ENCODE results near the gene MRPL49. TPM values are rescaled to one million over a fixed set of nuclear protein-coding genes. Genes with fewer than 3 reads are reported as not detected.

Gene MRPL49
- total RNA-seq, 2 donors from 2014 or later, result 73.6 to 89.8 TPM

DNA sequence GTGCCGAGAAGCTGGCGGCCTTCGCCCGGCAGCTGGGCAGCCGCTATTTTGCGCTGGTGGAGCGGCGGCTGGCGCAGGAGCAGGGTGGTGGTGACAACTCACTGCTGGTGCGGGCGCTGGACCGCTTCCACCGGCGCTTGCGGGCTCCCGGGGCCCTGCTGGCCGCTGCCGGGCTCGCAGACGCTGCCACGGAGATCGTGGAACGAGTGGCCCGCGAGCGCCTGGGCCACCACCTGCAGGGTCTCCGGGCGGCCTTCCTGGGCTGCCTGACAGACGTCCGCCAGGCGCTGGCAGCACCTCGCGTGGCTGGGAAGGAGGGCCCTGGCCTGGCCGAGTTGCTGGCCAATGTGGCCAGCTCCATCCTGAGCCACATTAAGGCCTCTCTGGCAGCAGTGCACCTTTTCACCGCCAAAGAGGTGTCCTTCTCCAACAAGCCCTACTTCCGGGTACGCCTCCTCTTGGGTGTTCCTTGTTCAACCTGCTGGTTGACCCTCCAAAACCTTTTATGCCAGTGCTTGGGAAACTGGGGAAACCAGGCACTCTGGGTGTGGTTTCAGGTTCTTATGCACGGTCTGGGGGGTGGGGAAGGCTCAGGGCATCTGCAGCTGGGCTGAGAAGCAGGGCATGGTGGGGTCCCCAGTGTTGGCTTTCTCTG is 13.5 kb upstream of the MRPL49 start:
- Mint-ChIP-seq H3K27me3 (ENCODE audit: low read depth) (no peaks in the 10 kb centered on the region), H3K4me1 (ENCODE audit: low read depth) (peaks cover 43% of the 10 kb centered on the region), H3K9me3 (no peaks in the 10 kb centered on the region), H3K27ac (no peak overlapping the region), H3K36me3 (ENCODE audit: insufficient read depth in 2 of 2) (peaks cover 0 to 5% of the 10 kb centered on the region in 2 donors), H3K4me3 (no peak overlapping the region)
- DNase-seq (no peak), ATAC-seq (replicated peaks in 1 of 2) (no peak)

DNA sequence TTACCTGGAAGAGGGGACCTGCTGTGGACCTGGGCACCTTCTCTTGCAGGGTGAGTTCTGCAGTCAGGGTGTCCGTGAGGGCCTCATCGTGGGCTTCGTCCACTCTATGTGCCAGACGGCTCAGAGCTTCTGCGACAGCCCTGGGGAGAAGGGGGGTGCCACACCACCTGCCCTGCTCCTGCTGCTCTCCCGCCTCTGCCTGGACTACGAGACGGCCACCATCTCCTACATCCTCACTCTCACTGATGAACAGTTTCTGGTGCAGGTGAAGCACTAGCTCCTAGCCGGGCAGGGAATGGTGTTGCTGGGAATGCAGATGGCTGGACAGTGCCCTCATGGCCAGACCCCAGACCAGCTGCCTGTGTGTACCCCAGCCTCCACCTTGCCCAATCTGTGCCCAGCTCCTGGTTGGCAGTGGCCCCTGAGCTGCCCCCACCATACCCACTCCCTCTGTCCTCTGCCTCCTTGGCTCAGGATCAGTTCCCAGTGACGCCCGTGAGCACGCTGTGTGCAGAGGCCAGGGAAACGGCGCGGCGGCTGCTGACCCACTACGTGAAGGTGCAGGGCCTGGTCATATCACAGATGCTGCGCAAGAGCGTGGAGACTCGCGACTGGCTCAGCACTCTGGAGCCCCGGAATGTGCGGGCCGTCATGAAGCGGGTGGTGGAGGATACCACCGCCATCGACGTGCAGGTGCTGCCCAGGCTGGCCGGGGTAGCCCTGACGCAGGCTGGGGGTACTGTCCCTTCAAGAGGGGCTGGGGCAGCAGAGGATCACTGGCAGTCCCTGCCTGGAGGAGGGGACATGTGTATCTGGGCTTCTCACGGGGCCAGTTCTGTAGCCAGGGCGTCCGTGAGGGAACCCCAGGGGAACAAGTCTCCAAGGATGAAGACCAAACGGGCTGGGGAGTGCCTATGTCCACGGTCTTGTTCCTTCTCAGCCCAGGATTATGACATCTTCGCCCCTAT is 12.6 kb upstream of the MRPL49 start:
- ATAC-seq (replicated peaks in 1 of 2) (no peak), DNase-seq (no peak)
- peaks cover 0 to 7% of the 10 kb centered on the region in 2 donors for H3K36me3 Mint-ChIP-seq (ENCODE audit: insufficient read depth in 2 of 2)
- H3K27me3 Mint-ChIP-seq (ENCODE audit: low read depth), result no peaks in the 10 kb centered on the region
- H3K4me1 Mint-ChIP-seq (ENCODE audit: low read depth), result peaks cover 47% of the 10 kb centered on the region
- no peak overlapping the region for H3K4me3 Mint-ChIP-seq
- H3K27ac Mint-ChIP-seq, result peak overlapping the region; percentile 59
- H3K9me3 Mint-ChIP-seq, result no peaks in the 10 kb centered on the region

- Mint-ChIP-seq H3K36me3 (ENCODE audit: insufficient read depth in 2 of 2) (peaks cover 0 to 6% of the 10 kb centered on the region in 2 donors), H3K27ac (peak overlapping the region; percentile 59), H3K27me3 (ENCODE audit: low read depth) (no peaks in the 10 kb centered on the region), H3K4me3 (peak overlapping the region in 1 of 2 donors; percentile 12), H3K4me1 (ENCODE audit: low read depth) (peaks cover 42% of the 10 kb centered on the region), H3K9me3 (no peaks in the 10 kb centered on the region)
- peak; percentile 94 to 98 for DNase-seq
- ATAC-seq (replicated peaks in 1 of 2), result peak; percentile 39 to 42
Observed at GRCh38 chr11:65110354-65110861, 11.7 kb upstream of the MRPL49 start.

DNA sequence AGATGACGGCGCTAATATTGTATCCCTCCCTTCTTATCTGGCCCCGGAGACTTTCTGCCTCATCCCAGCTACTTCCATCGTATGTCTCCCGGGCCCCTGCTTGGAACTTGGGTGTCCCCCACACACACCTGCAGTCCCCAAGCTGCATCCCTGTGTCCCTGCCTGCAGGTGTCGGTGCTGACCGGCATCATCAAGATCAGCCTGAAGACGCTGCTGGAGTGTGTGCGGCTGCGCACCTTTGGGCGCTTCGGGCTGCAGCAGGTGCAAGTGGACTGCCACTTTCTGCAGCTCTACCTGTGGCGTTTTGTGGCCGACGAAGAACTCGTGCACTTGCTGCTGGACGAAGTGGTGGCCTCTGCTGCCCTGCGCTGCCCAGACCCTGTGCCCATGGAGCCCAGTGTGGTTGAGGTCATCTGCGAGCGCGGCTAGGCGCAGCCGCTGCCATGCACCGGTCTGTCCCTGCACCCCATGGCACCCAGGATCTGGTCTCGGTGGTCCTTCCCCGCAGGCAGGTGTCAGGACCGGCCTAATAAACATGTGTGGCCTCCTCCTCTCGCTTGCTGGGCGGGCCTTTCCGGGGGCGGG is 10.9 kb upstream of the MRPL49 start:
- peak overlapping the region; percentile 98 to 100 for H3K4me3 Mint-ChIP-seq
- H3K27ac Mint-ChIP-seq, result peak overlapping the region; percentile 90
- DNase-seq, result no peak
- H3K9me3 Mint-ChIP-seq, result no peaks in the 10 kb centered on the region
- H3K4me1 Mint-ChIP-seq (ENCODE audit: low read depth), result peaks cover 48% of the 10 kb centered on the region
- peaks cover 0 to 3% of the 10 kb centered on the region in 2 donors for H3K36me3 Mint-ChIP-seq (ENCODE audit: insufficient read depth in 2 of 2)
- ATAC-seq (replicated peaks in 1 of 2), result no peak
- H3K27me3 Mint-ChIP-seq (ENCODE audit: low read depth), result no peaks in the 10 kb centered on the region

GRCh38 chr11:65111744-65112545 is 10.2 kb upstream of the MRPL49 start, which contains the start of gene TM7SF2:
Gene TM7SF2 (plus strand): TSS chr11:65111872. CDS start chr11:65112016, 144 bp downstream.
- peaks cover 54% of the 10 kb centered on the region for H3K4me1 Mint-ChIP-seq (ENCODE audit: low read depth)
- no peaks in the 10 kb centered on the region for H3K9me3 Mint-ChIP-seq
- peak; percentile 96 to 97 for DNase-seq
- H3K27ac Mint-ChIP-seq, result peak within 1 kb of the TSS; percentile 90
- peak within 1 kb of the TSS; percentile 98 to 100 for H3K4me3 Mint-ChIP-seq
- ATAC-seq (replicated peaks in 1 of 2), result peak; percentile 77 to 78
- peaks cover 0 to 3% of the 10 kb centered on the region in 2 donors for H3K36me3 Mint-ChIP-seq (ENCODE audit: insufficient read depth in 2 of 2)
- H3K27me3 Mint-ChIP-seq (ENCODE audit: low read depth), result no peaks in the 10 kb centered on the region

DNA sequence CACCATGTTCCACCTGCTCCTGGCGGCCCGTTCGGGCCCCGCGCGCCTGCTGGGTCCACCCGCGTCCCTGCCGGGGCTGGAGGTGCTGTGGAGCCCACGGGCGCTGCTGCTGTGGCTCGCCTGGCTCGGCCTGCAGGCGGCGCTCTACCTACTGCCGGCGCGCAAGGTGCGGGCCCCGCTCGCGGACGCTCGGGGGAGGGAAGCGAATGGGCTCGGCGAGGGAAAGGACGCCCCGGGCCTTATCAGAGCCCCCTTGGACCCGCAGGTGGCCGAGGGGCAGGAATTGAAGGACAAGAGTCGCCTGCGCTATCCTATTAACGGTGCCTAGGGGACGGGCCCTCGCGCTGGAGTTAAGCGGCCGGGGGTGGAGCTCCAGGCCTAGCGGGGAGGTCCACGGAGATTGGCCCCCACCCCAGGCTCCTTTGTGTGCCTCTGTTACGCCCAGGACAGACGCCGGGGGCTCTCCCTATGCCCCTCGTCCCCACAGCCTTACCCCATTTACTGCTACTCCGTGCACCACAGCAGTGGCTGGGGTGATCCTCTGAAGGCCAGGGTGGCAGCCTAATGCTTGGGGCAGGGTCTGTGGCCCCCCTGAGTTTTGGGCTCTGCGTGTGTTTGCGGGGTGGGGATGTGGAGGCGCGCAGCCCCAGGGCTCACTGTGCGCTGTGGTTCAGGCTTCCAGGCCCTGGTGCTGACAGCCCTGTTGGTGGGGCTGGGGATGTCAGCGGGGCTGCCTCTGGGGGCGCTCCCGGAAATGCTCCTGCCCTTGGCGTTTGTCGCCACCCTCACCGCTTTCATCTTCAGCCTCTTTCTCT is 9.4 kb upstream of the MRPL49 start:
- Mint-ChIP-seq H3K9me3 (no peaks in the 10 kb centered on the region), H3K36me3 (ENCODE audit: insufficient read depth in 2 of 2) (peaks cover under 1 to 4% of the 10 kb centered on the region in 2 donors), H3K4me1 (ENCODE audit: low read depth) (peaks cover 55% of the 10 kb centered on the region), H3K27ac (peak overlapping the region; percentile 93), H3K4me3 (peak overlapping the region; percentile 98 to 100), H3K27me3 (ENCODE audit: low read depth) (no peaks in the 10 kb centered on the region)
- ATAC-seq (replicated peaks in 1 of 2), result peak; percentile 44 to 46
- DNase-seq, result peak; percentile 76 to 88

GRCh38 chr11:65113361-65113756 is 8.8 kb upstream of the MRPL49 start:
- no peak for DNase-seq
- Mint-ChIP-seq H3K4me3 (peak overlapping the region; percentile 98 to 100), H3K4me1 (ENCODE audit: low read depth) (peaks cover 60% of the 10 kb centered on the region), H3K27ac (peak overlapping the region; percentile 93), H3K27me3 (ENCODE audit: low read depth) (no peaks in the 10 kb centered on the region), H3K36me3 (ENCODE audit: insufficient read depth in 2 of 2) (peaks cover 3 to 6% of the 10 kb centered on the region in 2 donors), H3K9me3 (no peaks in the 10 kb centered on the region)
- no peak for ATAC-seq (replicated peaks in 1 of 2)

GRCh38 chr11:65113839-65114238 is 8.3 kb upstream of the MRPL49 start:
- DNase-seq (no peak), ATAC-seq (replicated peaks in 1 of 2) (no peak)
- peaks cover 65% of the 10 kb centered on the region for H3K4me1 Mint-ChIP-seq (ENCODE audit: low read depth)
- H3K36me3 Mint-ChIP-seq (ENCODE audit: insufficient read depth in 2 of 2), result peaks cover 5 to 10% of the 10 kb centered on the region in 2 donors
- no peaks in the 10 kb centered on the region for H3K27me3 Mint-ChIP-seq (ENCODE audit: low read depth)
- H3K9me3 Mint-ChIP-seq, result no peaks in the 10 kb centered on the region
- peak overlapping the region; percentile 93 for H3K27ac Mint-ChIP-seq
- H3K4me3 Mint-ChIP-seq, result peak overlapping the region; percentile 98 to 100

DNA sequence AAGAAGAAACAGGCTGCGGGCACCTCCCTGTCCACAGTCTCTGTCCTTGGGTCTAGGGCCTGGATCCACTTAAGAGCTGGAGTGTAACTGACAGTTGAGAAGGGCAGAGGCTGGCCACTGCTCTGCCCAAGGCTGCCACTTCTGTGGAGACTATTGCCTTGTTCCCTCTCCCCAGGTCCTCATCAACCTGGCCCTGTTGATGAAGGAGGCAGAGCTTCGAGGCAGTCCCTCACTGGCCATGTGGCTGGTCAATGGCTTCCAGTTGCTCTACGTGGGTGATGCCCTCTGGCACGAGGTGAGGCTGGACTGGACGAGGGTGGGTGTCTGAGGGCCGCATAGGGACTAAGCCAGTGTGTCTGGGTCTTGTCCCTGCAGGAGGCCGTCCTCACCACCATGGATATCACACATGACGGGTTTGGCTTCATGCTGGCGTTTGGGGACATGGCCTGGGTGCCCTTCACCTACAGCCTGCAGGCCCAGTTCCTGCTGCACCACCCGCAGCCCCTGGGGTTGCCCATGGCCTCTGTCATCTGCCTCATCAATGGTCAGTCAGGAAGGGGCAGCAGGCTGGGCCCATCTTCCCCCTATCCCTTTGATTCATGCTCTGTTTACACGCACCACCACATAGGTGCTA is 7.5 kb upstream of the MRPL49 start:
- Mint-ChIP-seq H3K27me3 (ENCODE audit: low read depth) (no peaks in the 10 kb centered on the region), H3K36me3 (ENCODE audit: insufficient read depth in 2 of 2) (peaks cover 6 to 18% of the 10 kb centered on the region in 2 donors), H3K9me3 (no peaks in the 10 kb centered on the region), H3K4me1 (ENCODE audit: low read depth) (peaks cover 73% of the 10 kb centered on the region), H3K4me3 (peak overlapping the region; percentile 98 to 100), H3K27ac (no peak overlapping the region)
- DNase-seq (no peak), ATAC-seq (replicated peaks in 1 of 2) (no peak)

DNA sequence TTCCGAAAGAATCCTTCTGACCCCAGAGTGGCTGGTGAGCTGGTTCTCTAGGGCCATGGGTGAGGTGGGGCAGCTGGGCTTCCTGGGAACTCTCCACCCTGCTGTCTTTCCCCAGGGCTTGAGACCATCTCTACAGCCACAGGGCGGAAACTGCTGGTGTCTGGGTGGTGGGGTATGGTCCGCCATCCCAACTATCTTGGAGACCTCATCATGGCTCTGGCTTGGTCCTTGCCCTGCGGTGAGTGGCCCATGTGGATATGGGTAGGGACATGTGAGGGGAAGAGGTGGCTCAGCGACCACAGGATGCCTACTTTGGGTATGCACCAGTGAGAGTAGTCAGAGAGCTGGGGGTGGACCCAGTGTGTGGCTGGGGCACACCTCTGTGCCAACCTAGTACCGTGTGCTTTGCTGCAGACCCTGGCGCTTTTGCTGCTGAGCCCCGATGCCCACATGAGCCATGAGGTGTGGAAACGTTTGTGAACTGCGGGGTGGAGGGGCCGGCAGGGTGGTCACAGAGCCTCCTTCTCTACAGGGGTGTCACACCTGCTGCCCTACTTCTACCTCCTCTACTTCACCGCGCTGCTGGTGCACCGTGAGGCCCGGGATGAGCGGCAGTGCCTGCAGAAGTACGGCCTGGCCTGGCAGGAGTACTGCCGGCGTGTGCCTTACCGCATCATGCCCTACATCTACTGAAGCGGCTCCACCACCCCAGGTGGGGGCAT is 6.6 kb upstream of the MRPL49 start:
- no peak for ATAC-seq (replicated peaks in 1 of 2)
- peak overlapping the region; percentile 42 for H3K27ac Mint-ChIP-seq
- H3K36me3 Mint-ChIP-seq (ENCODE audit: insufficient read depth in 2 of 2), result peaks cover 6 to 20% of the 10 kb centered on the region in 2 donors
- DNase-seq, result no peak
- peak overlapping the region; percentile 88 to 89 for H3K4me3 Mint-ChIP-seq
- no peaks in the 10 kb centered on the region for H3K9me3 Mint-ChIP-seq
- peaks cover 76% of the 10 kb centered on the region for H3K4me1 Mint-ChIP-seq (ENCODE audit: low read depth)
- no peaks in the 10 kb centered on the region for H3K27me3 Mint-ChIP-seq (ENCODE audit: low read depth)
